ENCODE results near the gene TRIM47.
A peak's percentile ranks its signal among the peaks of the same experiment; 100 is the strongest.

The TRIM47 gene

GRCh38 chr17:75831032-75831571 is 47.3 kb downstream of the TRIM47 start:
- H3K4me3 ChIP-seq (ENCODE audit: low read depth, low read length): no peak overlapping the region
- no peak for TF ChIP-seq CTCF (IDR thresholded peaks at IDR 0.05; ENCODE audit: low read depth, low read length, missing control alignments)
- DNase-seq (ENCODE audit: low read depth): no peak

GRCh38 chr17:75830164-75831031 is 48.0 kb downstream of the TRIM47 start:
- no peak for DNase-seq (ENCODE audit: low read depth)

GRCh38 chr17:75829747-75830146 is 48.6 kb downstream of the TRIM47 start:
- DNase-seq (ENCODE audit: low read depth): no peak
- no peak for TF ChIP-seq CTCF (IDR thresholded peaks at IDR 0.05; ENCODE audit: low read depth, low read length, missing control alignments)

More at GRCh38 chr17:75830164-75831031, 48.0 kb downstream of the TRIM47 start:
- TF ChIP-seq CTCF (IDR thresholded peaks at IDR 0.05; ENCODE audit: low read depth, low read length, missing control alignments): peak; percentile 75
- H3K4me3 ChIP-seq (ENCODE audit: low read depth, low read length): no peak overlapping the region

GRCh38 chr17:75828741-75829140 is 49.6 kb downstream of the TRIM47 start:
- no peak for TF ChIP-seq CTCF (IDR thresholded peaks at IDR 0.05; ENCODE audit: low read depth, low read length, missing control alignments)

More at GRCh38 chr17:75829747-75830146, 48.6 kb downstream of the TRIM47 start:
- no peak overlapping the region for H3K4me3 ChIP-seq (ENCODE audit: low read depth, low read length)

GRCh38 chr17:75828076-75828400 is 50.3 kb downstream of the TRIM47 start:
- no peak for DNase-seq (ENCODE audit: low read depth)
- no peak overlapping the region for H3K4me3 ChIP-seq (ENCODE audit: low read depth, low read length)
- no peak for TF ChIP-seq CTCF (IDR thresholded peaks at IDR 0.05; ENCODE audit: low read depth, low read length, missing control alignments)

More at GRCh38 chr17:75828741-75829140, 49.6 kb downstream of the TRIM47 start:
- H3K4me3 ChIP-seq (ENCODE audit: low read depth, low read length): no peak overlapping the region
- DNase-seq (ENCODE audit: low read depth): no peak

- peak overlapping the region; percentile 11; the same call in 1 of the 2 replicates for H3K4me3 ChIP-seq (ENCODE audit: low read depth, low read length)
- TF ChIP-seq CTCF (IDR thresholded peaks at IDR 0.05; ENCODE audit: low read depth, low read length, missing control alignments): peak; percentile 80
- no peak for DNase-seq (ENCODE audit: low read depth)
These were observed 50.9 kb downstream of the TRIM47 start for GRCh38 chr17:75827308-75828075.
